NCI-H460 (cell line): ENCODE data around the gene FBXO24. TPM values are rescaled to one million over a fixed set of nuclear protein-coding genes. Genes with fewer than 3 reads are reported as not detected.

Experiments
- DNase-seq: peaks from one replicate; pipeline ENCODE4 v3.0.0-alpha.2; 2016; ENCODE audit warnings: low read depth; ENCODE audit errors: extremely low read depth
- total RNA-seq: library from RNA; depleted of rRNA; stranded (reverse); fragments of >200 nt; shearing (Covaris generic); gene quantifications from 2 replicates; pipeline ENCODE4 v1.2.3, GENCODE V29; 2014

The FBXO24 gene
- total RNA-seq, 1 experiment from 2014 or later = 0.69 TPM

DNA sequence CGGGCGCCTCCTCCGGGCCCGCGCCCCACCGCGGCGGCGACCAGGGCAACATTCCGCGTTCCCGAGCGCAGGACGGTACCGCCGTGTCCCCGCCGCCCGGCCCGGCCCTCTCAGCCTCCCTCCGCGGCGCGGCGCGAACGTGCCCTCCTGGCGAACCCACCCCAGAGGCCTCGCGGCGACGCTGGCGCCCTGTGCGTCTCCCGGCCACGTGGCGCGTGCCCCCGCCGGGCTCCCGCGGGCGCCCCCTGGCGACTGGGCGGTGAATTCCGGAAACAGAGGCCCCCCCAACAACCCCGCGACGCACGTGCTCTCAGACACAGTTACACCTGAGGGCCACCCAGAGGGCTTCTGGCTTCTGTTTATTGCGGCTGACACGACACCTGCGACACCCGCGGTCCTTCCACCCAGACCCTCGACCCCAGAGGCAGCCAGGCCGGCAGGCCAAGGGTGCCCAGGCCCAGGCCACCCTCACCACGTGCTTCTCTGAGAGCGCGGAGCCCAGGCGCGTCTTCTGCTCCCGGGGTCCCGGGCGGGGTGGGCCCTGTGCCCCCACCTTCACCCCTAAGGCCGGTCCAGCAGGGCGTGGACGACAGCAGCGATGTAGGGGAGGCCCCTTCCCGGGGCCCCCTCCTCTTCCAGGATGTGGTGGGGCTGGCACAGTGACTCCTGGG is 12.3 kb upstream of the FBXO24 start, which contains the start of gene SAP25:
Gene SAP25 (minus strand): TSS at position 210 of the 671 bp plus-strand sequence. CDS start 158 bp downstream, at position 52.
- DNase-seq = no peak

DNA sequence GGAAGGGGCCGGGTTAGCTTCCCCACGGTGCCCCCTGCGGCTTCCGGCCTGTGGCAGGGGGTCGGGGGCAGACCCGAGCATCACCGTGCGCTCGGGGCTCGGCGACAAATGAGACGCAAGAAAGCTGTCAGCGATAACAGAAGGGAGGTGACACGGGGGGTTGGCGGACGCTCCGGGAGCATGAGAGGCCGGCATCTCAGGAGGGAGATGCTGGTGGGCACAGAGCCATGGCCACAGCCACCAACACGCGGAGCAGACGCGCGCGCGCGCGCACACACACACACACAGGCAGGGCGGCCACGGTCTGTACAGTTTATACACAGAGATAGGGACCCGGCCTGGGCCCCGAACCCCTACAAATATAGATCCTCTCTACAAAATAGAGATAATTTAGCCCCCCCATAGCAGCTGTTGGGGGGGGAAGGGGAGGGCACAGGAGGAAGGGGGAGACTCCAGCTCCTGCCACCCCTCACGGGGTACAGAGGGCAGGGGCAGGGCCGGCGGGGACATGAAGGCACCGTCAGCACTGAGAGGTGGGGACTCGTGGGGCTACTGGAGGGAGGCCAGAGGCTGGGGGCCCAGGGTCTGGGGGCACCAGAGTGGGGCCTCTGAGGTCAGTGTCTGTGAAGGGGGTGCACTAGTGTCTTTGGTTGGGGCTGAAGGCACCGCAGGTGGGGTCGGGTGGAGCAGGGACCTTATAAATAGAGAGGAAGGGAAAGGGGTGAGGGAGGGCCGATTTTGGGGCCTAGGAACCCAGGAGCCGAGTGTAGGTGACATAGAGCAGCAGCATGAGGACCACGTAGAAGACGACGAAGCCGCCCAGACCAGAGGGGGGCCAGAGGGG is 11.5 kb upstream of the FBXO24 start:
- DNase-seq = no peak

DNA sequence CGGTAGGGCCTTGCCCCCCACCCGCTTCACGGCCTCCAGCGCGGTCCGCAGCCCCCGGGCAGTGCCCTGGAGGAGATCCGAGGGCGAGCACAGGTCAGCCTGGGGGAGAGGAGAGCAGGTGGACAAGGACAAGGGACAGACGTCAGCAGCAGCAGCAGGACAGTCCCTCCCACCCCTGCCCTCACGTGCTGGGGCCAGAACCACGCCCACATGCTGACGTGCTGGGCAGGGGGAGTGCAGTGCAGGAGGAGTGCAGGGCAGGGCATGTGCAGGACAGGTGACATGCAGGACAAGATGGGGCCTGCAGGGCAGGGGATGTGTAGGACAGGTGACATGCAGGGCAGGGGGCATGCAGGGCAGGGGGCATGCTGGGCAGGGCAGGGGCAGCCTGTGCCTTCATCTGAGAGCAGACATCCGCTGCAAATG is 10.9 kb upstream of the FBXO24 start:
- no peak for DNase-seq

DNA sequence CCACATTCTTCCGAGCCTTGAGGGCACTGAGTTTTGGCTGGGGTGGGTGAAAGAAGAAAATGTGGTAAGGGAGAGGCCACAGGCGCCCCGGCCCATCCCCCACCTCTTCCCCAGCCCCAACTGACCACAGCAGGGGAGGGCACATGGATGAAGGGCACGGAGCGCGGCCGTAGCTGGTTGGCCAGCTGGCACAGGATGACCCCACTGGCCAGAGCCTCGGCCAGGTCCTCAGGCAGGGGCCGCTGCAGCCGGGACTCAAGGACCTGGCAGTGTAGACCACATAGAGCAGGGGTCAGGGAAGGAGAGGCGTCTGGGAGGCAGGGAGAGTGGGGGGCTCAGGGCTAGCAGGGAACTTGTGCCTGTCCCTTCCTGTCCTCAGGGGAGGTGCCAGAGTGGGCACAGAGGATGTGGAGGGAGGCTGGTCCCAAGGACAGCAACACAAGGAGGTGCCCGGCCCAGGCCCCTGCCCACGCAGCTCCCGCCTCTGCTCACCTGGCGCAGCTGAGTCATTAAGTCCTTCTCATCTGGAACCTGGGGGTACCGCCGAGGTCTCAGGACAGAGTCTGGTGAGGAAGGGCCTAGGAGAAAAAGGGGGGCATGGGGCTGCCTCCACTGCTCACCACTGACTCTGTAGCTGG is 10.3 kb upstream of the FBXO24 start:
- DNase-seq = no peak

DNA sequence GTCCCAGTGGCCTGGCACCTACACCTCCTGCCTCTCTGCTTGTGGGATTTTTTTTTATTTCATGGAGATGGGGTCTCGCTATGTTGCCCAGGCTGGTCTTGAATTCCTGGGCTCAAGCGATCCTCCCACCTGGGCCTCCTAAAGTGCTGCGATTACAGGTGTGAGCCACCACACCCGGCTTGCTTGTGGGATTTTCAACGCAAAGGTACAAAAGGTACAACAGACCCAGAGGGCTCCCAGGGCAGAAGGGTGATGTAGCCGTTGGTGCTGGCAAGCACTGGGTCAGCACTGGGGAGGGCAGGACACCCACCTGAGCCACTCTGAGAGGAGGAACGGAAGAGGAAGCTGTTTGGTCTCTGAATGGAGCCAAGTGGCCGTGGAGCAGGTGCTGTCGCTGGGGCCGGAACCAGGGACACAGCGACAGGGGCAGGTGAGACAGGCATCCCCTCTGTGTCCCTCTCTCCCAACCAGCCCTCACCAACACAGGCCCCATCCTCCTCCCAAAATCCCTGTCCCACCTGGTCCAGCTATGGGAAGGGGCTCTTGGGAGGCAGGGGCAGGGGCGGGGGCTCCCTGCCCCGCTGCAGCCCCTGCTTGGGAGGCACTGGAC is 9.6 kb upstream of the FBXO24 start:
- DNase-seq = no peak

DNA sequence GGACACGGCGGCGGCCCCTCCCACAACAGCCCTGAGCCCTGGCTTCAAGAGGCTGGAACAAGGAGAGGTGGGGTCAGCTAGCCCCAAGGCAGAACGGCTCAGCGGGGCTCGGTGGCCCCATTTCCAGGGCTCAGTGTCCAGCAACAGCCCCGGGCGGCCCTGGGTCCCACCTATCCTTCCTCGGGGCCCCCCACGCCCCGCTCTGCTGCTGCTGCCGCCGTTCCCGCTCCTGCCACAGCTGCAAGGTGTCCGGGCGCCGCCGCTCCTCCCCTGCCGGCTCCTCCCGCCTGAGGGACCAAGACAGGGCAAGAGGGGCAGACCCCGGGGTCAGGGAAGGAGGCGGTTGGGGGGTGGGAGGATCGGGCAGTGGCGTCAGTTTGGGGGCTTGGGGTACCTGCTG is 9.0 kb upstream of the FBXO24 start:
- no peak for DNase-seq

DNA sequence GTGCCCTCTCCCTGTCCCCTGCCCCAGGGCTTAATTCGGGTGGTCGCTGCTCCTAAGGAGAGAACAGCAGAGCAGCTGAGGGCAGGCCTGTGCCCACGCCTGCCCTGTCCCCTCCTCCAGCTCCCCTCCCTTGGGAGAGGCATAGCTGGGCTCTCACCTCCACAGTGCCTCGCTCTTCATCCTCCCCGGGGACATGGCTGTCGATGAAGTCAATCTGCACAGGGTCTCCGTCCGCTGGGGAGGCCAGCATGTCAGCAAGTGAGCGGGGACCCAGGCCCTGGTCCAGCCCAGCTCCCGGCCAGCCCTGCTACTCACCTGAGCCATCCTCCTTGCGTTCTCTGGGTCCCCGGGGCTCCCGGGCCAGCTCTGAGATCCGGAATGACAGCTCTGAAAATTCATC is 8.6 kb upstream of the FBXO24 start:
- no peak for DNase-seq

DNA sequence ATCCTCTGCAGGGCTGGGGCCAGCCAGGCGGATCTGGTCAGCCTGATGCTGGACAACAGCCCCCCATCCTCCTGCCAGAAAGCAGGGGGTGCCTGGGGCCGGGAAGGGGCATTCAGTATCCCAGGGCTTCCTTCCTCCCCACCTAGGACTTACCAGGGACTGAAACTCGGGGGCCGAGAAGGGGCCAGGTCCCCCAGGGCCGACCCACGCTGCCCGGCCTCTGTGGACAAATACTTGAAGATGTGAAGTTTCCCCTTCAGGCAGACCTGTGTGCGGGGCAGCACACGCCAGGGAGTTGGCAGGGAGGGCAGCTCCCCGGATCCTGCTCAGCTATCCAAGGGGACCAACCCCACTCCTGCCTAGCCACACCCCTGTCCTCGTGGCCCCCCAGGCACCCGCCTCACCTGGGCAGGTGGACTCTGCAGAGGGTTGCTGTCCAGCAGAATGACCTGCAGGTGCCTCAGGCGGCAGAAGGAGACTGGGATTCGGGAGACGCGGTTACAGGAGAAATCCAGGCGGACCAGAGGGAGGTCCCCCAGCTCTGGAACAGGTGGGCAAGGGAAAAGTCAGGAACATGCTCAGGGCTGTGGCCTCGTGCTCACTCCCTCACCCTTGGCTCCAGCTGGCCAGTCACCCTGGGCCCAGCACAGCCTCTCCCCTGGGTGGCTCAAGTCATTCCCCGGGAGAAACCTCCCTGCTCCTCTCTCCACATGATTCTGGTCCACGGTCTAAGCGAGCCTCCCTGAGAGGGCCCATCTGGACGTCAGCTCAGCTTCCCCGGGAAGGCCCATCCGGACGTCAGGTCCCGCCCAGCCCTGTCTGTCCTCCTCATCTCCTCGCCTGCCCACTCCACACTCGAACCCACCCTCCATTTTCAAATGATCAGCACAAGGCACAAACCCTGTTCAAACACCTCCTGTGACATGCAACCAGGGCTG is 7.6 kb upstream of the FBXO24 start:
- DNase-seq = no peak

DNA sequence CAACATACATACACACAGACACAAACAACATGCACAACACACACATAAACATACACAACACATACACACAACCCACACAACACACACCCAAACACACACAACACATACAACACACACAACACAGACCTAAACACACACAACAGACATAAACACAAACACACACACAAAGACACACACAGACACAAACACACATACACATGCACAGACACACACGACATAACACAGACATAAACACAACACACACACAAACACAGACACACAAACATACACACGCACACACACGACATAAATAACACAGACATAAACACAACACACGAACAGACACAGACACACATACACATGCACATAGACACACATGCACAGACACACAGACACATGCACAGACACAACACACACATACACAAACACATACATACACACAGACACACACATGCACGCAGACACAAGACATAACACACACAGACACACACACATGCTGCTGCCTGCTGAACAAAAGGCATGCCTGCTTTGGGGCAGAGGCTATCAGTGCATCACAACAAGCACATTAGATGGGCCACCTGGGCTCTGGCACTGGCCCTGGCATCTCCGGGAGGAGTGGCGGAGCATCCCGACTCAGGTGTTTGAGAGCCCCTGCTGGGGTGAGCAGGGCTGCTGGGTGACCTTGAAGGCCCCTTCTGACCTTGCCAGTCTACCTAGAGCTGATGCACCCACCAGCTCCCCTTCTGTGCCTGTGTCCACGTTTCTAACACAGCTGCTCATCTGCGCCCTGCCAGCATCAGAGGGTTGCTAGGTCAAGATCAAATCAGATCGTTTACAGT is 5.5 kb upstream of the FBXO24 start:
- DNase-seq = no peak

DNA sequence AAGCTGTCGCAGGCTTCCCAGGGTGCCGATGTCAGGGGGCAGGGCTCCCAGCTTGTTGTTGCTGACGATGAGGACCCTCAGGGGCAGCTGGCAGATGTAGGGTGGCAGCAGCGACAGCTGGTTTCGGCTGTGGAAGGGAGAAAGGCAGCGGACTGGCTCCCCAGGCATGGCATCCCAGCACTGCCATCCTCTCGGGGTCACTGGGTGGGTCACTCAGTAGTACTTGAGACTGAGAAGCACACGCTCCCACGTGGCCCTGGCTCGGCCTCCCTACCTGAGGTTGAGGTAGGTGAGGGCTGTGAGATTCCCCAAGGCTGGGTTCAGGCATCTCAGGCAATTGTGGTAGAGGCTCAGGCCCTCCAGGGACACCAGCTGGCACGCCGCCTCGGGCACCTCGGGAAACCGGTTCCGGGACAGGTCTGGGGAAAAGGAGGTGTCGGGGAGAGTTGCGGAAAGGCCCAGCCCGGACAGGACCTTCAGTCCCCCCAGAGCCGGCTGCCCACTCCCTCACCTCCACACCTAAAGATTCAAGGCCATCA is 4.0 kb upstream of the FBXO24 start:
- DNase-seq = no peak

DNA sequence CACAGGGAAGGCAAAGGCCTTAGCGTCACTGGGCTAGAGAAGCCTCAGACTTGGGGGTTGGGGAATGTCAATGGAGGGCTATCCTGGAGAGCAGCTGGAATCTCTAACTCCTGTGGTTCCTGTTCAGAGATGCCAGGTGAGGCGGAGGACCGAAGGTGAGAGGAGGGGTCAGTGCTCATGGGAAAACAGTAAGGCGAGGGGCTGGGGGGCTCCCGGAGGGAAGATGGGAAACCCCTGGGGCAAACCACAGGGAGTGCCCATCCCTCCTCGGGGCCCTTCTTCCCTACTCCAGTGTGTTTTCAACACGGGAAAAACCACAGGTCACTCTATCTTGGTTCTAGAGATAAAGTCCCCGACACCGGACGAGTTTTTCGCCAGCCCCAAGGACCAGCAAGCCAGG is 3.5 kb upstream of the FBXO24 start:
- no peak for DNase-seq

DNA sequence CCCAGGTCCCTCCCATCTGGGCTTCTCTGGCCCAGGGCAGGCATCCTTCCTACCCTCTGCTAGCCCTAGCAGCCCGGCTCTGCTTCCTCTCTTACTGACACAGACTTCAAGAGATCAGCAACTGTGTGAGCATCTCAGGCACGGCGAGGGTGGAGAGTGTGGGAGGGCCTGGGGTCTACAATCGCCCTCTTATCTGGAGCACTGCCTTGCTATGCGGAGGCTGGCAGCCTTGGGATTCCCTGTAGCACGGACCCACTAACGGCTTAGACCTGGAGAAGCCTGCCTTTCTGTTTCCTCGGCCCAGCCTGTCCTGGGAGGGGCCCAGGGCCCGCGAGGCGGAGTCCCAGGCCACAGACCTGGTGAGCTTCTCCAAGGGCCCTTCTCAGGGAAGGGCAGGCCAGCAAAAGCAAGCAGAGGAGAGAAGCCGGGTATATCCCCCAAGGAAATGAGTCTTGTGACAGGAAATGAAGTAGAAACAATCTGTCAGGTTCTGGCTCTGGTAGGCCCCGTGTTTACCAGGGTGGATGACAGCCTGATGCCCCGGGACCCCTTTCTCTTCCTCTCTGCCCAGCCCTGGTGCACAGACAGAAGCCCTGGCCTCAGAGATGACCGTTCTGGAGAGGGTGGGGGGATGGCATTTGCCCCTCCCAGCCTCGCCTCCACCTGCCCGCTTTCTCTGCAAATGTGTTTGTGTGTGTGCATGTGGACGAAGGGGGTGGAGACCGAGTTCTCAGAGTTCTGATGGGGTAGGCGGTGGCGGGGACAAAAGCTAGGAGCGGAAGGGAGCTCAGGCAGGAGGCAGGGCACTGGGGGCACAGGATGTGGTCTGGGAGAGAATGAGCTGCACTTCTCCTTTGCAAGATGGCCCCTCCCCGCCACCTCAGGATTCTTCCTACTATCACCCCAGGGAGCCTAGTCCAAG is 2.7 kb upstream of the FBXO24 start:
- DNase-seq = no peak

DNA sequence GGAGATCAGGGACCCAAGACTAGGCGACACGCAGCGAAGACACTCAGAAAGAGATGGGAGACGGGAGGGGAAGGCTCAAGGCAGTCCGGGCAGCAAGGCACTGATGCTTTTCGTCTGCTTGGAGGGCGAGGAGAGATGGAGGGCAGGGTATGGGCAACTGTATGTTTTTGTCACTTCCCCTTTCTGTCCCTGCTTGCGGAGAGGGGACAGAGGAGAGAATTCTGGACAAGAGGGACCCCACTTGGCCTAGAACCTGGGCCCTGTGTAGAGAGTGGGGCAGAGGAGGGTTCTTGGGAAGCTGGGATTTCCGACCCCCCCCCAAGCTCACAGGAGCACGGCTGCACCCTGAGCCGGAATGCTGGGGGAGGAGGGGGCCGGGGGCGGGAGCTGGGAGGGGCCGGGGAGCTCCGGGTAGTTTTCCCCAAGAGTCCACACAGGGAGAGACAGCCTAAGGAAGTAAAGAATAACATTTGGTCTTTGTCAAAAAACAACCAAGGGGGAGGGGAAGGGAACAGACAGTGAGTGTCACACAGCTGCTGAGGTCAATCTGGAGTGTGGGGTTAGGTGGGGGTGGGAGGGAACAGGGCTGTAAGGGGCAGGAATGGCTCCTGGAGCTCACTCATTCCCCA is 2.0 kb upstream of the FBXO24 start:
- no peak for DNase-seq

DNA sequence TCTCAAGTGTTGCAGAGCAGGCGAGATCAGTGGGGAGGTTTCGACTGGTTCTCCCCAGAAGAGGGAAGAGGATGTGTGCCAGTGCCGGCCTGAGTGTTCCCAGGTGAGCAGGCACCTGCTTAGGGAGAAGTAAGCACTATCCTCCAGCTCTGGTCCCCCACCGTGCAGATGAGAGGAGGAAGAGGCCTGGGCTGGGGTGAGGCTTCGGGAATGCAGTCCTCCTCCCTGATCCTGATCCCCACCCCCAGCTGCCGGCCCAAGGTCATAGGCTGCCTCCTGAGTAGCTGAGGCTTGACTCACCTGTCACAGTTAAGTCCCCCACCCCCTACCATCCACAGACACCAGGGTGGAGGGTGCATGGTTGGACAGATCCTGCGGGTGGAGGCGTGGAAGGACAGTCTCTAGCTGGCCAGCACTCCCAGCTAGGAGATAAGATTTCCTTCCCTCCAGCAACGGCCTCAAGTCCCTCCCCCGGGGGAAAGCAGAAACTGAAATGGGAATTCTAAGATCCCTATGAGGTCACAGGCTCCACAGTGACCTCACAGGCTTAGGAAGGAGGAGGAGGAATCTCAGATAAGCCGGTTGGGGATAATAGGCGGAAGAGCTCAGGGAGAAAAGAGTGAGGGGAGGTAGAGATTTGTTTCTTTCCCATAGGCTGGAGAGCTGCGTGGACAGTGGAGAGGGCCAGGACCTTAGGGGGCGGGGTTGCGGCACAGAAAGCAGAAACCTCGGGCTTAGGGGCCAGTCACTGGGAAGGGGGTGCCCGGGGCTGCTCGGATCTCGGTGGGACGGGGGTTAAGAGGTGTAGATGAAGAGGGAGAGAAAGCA is 1.2 kb upstream of the FBXO24 start:
- no peak for DNase-seq

DNA sequence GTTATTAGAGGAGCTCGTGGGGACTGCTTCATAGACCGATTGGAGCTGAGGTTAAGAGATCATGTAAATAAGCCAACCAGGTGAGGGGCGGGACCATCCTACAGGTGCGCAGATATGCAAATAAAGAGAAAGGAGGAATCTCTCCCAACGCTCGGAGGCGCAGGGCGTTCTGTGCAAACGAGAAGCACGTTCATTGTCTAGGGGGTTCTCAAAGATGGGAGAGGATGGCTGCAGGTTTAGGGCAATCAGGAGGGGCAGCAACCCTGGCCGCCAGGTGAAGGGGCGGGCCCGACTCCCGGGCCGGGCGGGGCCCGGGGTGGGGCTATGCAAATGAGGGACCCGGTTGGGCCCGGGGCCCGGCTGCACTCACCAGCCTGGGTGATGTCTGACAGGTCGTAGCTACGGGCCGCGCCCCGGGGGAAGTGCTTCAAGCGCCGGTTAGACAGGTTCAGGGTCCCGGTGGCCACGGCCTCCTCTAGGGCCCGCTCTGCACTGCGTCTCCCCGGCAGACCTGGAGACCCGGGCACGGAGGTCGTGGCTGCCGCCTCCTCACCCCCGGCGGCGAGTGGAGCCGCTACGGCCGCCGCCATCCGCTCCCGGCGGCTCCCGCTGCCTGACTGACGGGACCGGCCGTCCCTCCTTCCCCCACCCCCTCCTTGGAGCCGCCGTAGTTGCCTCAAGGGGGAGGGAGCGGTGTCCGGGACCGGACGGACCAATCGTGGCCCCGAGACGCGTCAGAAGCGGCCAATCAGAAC is 440 bp upstream of the FBXO24 start, which contains the start of gene LRCH4:
Gene LRCH4 (minus strand): TSS at position 619 of the 755 bp plus-strand sequence. CDS start 29 bp downstream, at position 590.
- no peak for DNase-seq

DNA sequence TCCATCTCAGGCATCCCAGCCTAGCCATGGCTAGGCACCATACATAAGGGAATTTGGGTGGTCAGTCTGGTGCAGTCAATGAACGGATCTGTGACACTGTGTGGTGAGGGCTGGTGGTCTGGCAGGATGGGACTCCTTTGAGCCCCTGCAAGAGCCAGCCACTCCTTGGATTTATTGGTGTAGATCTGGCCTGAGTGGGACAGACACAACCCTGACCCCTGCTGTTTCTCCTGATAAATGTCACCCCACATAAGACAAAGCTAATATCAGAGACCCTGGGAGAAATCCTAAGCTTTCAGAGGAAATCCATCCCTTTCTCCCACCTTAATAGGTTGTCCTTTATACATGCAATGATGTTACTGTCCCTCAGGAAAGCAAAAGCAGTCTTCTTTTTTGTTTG is 2.3 kb downstream of the FBXO24 start:
- no peak for DNase-seq
